GM12878 (cell line): Measurements from ENCODE around the gene ACTMAP. TPM values are rescaled to one million over a fixed set of nuclear protein-coding genes. Genes with fewer than 3 reads are reported as not detected.

Source experiments
- ATAC-seq: fragments of 200-7000 bp; cut with Tn5 transposase; 3 replicates; pipeline ENCODE4 v1.9.1; 2020; ENCODE audit warnings: mild to moderate bottlenecking, moderate library complexity
- BruUV-seq: library from RNA; stranded (reverse); fragments of 400-500 nt; replicated peaks from 2 replicates; lab custom pipeline; 2021; lab: Mats Ljungman, UMichigan
- CTCF ChIA-PET: fragments of 300-600 bp; sonication (Branson Sonifier 250); formaldehyde crosslinking; extraction: SDS; loops from one replicate; lab custom pipeline; 2021; ENCODE audit warnings: inconsistent platforms; lab: Yijun Ruan, JAX
- POLR2A ChIA-PET: fragments of 350-600 bp; formaldehyde crosslinking; extraction: SDS; loops from one replicate; lab custom pipeline; 2021; ENCODE audit warnings: inconsistent platforms; lab: Charles Lee
- RAD21 ChIA-PET: fragments of 300-600 bp; sonication (Branson Sonifier 250); formaldehyde crosslinking; loops from one replicate; lab custom pipeline; 2023; ENCODE audit warnings: antibody characterized with exemption; ENCODE audit not compliant: unreplicated experiment; lab: Charles Lee
- SMC1A ChIA-PET: fragments of 300-600 bp; sonication (Branson Sonifier 250); formaldehyde crosslinking; loops from one replicate; lab custom pipeline; 2023; ENCODE audit not compliant: unreplicated experiment, uncharacterized antibody; lab: Charles Lee
- DNase-seq: peaks from one replicate; pipeline ENCODE4 v3.0.0-alpha.2; 2011; ENCODE audit warnings: low read depth, low spot score
- FAIRE-seq: peaks from 3 replicates; lab custom pipeline; 2011; peaks lifted over from hg19 to GRCh38; lab: Jason Lieb, UNC
- H2AFZ ChIP-seq: 2 replicates; pipeline ENCODE4 v1.6.0; 2011; ENCODE audit warnings: low read depth, low read length, control low read depth; ENCODE audit not compliant: control insufficient read depth
- H3K27ac ChIP-seq: 2 replicates; pipeline ENCODE4 v1.5.1; 2011; ENCODE audit warnings: control low read depth; ENCODE audit not compliant: control insufficient read depth, insufficient read depth
- H3K27me3 ChIP-seq, 2 experiments: replicated peaks in 1 of 2; 2 replicates each; pipeline versions ENCODE4 v1.6.0 to v1.6.1; 2011; ENCODE audit warnings: low read length in 1 of 2; ENCODE audit not compliant: control insufficient read depth in 2 of 2, insufficient read depth in 2 of 2
- H3K36me3 ChIP-seq, 2 experiments: 2 replicates each; pipeline ENCODE4 v1.5.1; 2011; ENCODE audit warnings: low read length in 1 of 2; ENCODE audit not compliant: control insufficient read depth in 2 of 2, insufficient read depth in 2 of 2
- H3K4me1 ChIP-seq: 2 replicates; pipeline ENCODE4 v1.6.1; 2011; ENCODE audit warnings: mild to moderate bottlenecking, low read length, moderate library complexity, mixed read lengths; ENCODE audit not compliant: control insufficient read depth, insufficient read depth
- H3K4me2 ChIP-seq: 2 replicates; pipeline ENCODE4 v1.6.0; 2011; ENCODE audit warnings: control low read depth; ENCODE audit not compliant: control insufficient read depth, insufficient read depth
- H3K4me3 ChIP-seq: fragments of 200-600 bp; sonication (generic); 2 replicates; pipeline ENCODE4 v1.5.1; 2016
- H3K79me2 ChIP-seq: 2 replicates; pipeline ENCODE4 v1.6.0; 2011; ENCODE audit warnings: low read length; ENCODE audit not compliant: control insufficient read depth, insufficient read depth
- H3K9ac ChIP-seq: 2 replicates; pipeline ENCODE4 v1.8.0; 2011; ENCODE audit warnings: low read length, control low read depth, mixed read lengths; ENCODE audit not compliant: control insufficient read depth, insufficient read depth
- H3K9me3 ChIP-seq: replicated peaks from 3 replicates; pipeline ENCODE4 v1.5.1; 2011; ENCODE audit warnings: mild to moderate bottlenecking, low read length; ENCODE audit not compliant: control insufficient read depth, insufficient read depth
- H4K20me1 ChIP-seq: 2 replicates; pipeline ENCODE4 v1.6.0; 2011; ENCODE audit not compliant: control insufficient read depth, insufficient read depth
- CHD1 ChIP-seq: IDR thresholded peaks from 2 replicates; pipeline ENCODE4 v1.6.1; 2012; ENCODE audit warnings: low read depth, low read length, improper control_type of control experiment
- E2F4 ChIP-seq: IDR thresholded peaks from 2 replicates; pipeline ENCODE4 v1.6.1; 2012; ENCODE audit warnings: low read depth, low read length, improper control_type of control experiment
- IKZF1 ChIP-seq: fragments of 450-650 bp; conservative IDR thresholded peaks from 2 replicates; pipeline ENCODE4 v1.6.1; 2017; ENCODE audit warnings: antibody characterized with exemption, mild to moderate bottlenecking
- JUNB ChIP-seq: IDR thresholded peaks from 2 replicates; pipeline ENCODE4 v1.6.1; 2016; ENCODE audit warnings: antibody characterized with exemption, mild to moderate bottlenecking
- KLF5 ChIP-seq: fragments of 450-650 bp; IDR thresholded peaks from 2 replicates; pipeline ENCODE4 v1.6.1; 2014; ENCODE audit warnings: mild to moderate bottlenecking; ENCODE audit not compliant: partially characterized antibody
- LARP7 ChIP-seq: fragments of 450-650 bp; IDR thresholded peaks from 2 replicates; pipeline ENCODE4 v1.6.1; 2017; ENCODE audit warnings: mild to moderate bottlenecking
- MTA2 ChIP-seq: fragments of 450-650 bp; IDR thresholded peaks from 2 replicates; pipeline ENCODE4 v1.6.1; 2016; ENCODE audit warnings: low read depth, mild to moderate bottlenecking, moderate library complexity
- NFXL1 ChIP-seq: fragments of 450-650 bp; IDR thresholded peaks from 2 replicates; pipeline ENCODE4 v1.6.1; 2017; ENCODE audit warnings: antibody characterized with exemption, mild to moderate bottlenecking, borderline replicate concordance
- NR2C1 ChIP-seq: fragments of 450-650 bp; IDR thresholded peaks from 2 replicates; pipeline ENCODE4 v1.6.1; 2017; ENCODE audit warnings: antibody characterized with exemption, mild to moderate bottlenecking, moderate library complexity
- RAD21 ChIP-seq: IDR thresholded peaks from 2 replicates; pipeline ENCODE4 v1.6.1; 2011; ENCODE audit warnings: mild to moderate bottlenecking, low read depth, low read length, moderate library complexity; ENCODE audit not compliant: insufficient read depth
- RB1 ChIP-seq: fragments of 450-650 bp; formaldehyde crosslinking; IDR thresholded peaks from 2 replicates; pipeline ENCODE4 v1.6.1; 2017; ENCODE audit warnings: mild to moderate bottlenecking, borderline replicate concordance
- RFX5 ChIP-seq: IDR thresholded peaks from 2 replicates; pipeline ENCODE4 v1.6.1; 2011; ENCODE audit warnings: low read depth, low read length, improper control_type of control experiment
- SMAD5 ChIP-seq: IDR thresholded peaks from 2 replicates; pipeline ENCODE4 v1.6.1; 2016; ENCODE audit warnings: antibody characterized with exemption, low read depth
- SMARCA5 ChIP-seq: fragments of 450-650 bp; IDR thresholded peaks from 2 replicates; pipeline ENCODE4 v1.6.1; 2017; ENCODE audit warnings: mild to moderate bottlenecking
- SREBF1 ChIP-seq: IDR thresholded peaks from 2 replicates; pipeline ENCODE4 v1.6.1; 2012; ENCODE audit warnings: mild to moderate bottlenecking, low read length
- SREBF2 ChIP-seq: IDR thresholded peaks from 2 replicates; pipeline ENCODE4 v1.6.1; 2012; ENCODE audit warnings: mild to moderate bottlenecking, low read length
- WGBS: methylation state at CpG from one replicate; pipeline ENCODE4 v1.1.6; 2016; ENCODE audit warnings: low lambda C conversion rate; ENCODE audit not compliant: insufficient replicate concordance, insufficient coverage; ENCODE audit errors: missing lambda C conversion rate; 5-methylcytosine and 5-hydroxymethylcytosine counted together
- in situ Hi-C: fragments of 300-500 bp; cut with MboI; formaldehyde crosslinking; loops from 9 replicates; pipeline ENCODE4 v1.14.3; 2018; ENCODE audit warnings: mixed read lengths
- intact Hi-C: fragments of 100-400 bp; cut with micrococcal nuclease; formaldehyde crosslinking; loops from one replicate; pipeline ENCODE4 v1.14.2; 2022; ENCODE audit not compliant: unreplicated experiment
- polyA plus RNA-seq, 11 experiments: library from polyadenylated mRNA; depleted of rRNA in 4 of 11; unstranded in 6 of 11; stranded (reverse) in 5 of 11; fragments of >200 nt; fragmentation: Nextera tagmentation in 4 of 11; fragmentation: Illumina TruSeq in 1 of 11; extraction: Ambion mirVana in 4 of 11; extraction: Trizol in 1 of 11; gene quantifications; 1 replicate in 1 of 11; 2 replicates in 10 of 11; pipeline versions ENCODE4 v1.2.1 to v1.2.3, GENCODE V29; 2011 to 2016; ENCODE audit warnings: inconsistent platforms in 2 of 11, missing spikeins in 2 of 11, low read depth in 1 of 11
- total RNA-seq, 4 experiments: library from RNA; depleted of rRNA in 3 of 4; stranded (reverse); fragments of >200 nt in 3 of 4; fragmentation: Illumina TruSeq in 1 of 4; extraction: Trizol in 1 of 4; gene quantifications; 2 replicates each; pipeline versions ENCODE4 v1.2.1 to v1.2.3, GENCODE V29; 2013 to 2021
- TF ChIP-seq, protein P1 (sequence below): fragments of 450-650 bp; IDR thresholded peaks from 2 replicates; pipeline ENCODE4 v1.6.1; 2017; ENCODE audit warnings: mild to moderate bottlenecking

ACTMAP gene
- total and polyA plus RNA-seq, 10 of the 15 experiments (the other 5 are each of a cell fraction or from before 2014, with no cell fraction given), result 3.0 to 26.2 (median 11.1) TPM

DNA sequence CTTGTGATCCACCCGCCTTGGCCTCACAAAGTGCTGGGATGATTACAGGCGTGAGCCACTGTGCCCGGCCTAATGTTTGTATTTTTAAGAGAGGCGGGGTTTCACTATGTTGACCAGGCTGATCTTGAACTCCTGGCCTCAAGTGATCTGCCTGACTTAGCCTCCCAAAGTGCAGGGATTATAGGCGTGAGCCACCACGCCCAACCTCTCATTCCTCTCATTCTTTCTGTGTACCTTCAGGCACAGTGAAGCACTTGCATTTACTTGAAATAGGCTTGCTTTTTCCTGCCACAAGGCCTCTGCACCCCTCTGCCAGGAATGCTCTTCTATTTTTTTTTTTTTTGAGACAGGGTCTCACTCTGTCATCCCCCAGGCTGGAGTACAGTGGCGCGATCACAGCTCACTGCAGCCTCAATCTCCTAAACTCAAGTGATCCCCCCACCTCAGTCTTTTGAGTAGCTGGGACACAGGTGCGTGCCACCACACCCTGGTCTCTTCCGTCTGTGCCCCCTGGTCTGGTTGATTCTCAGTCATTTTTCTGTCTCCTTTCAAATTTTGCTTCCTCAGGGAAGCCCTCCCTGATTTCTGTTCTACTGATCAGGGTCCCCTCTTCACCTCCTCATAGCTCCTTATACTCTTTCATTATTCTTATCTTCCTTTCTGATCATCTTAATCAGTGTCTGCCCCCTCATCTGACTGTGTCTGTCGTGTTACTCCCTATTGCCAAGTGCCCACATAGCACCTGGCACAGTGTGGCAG lies 15.1 kb downstream of the ACTMAP start (continued):
- TF ChIP-seq RB1 (no peak), NFXL1 (no peak), RFX5 (no peak)
- TF ChIP-seq, protein P1, sequence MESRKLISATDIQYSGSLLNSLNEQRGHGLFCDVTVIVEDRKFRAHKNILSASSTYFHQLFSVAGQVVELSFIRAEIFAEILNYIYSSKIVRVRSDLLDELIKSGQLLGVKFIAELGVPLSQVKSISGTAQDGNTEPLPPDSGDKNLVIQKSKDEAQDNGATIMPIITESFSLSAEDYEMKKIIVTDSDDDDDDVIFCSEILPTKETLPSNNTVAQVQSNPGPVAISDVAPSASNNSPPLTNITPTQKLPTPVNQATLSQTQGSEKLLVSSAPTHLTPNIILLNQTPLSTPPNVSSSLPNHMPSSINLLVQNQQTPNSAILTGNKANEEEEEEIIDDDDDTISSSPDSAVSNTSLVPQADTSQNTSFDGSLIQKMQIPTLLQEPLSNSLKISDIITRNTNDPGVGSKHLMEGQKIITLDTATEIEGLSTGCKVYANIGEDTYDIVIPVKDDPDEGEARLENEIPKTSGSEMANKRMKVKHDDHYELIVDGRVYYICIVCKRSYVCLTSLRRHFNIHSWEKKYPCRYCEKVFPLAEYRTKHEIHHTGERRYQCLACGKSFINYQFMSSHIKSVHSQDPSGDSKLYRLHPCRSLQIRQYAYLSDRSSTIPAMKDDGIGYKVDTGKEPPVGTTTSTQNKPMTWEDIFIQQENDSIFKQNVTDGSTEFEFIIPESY, result no peak

DNA sequence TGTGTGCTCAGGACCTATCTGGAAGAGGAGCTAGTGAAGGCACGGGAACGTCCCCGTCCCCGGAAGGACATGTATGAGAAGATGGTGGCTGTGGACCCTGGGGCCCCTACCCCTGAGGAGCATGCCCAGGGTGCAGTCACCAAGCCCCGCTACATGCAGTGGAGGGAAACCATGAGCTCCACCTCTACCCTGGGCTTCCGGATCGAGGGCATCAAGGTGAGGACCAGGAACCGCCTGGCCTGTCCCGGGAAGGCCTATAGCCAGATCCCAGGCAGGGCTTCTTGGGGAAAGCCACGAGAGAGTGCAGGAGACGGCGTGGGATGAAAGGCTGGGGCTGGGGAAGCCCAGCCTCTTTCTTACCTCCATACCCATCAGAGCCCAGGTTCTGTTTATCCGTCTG lies 17.1 kb downstream of the ACTMAP start:
- peaks cover 1 to 3% of the 10 kb centered on the region in 2 experiments; a peak in 3 of 4 replicates for H3K36me3 ChIP-seq
- ChIA-PET CTCF (interaction anchor here (0.8 to 2.5 kb wide), 3 partner anchors 12 to 86 kb away, joined by 3 to 9 read pairs (median 3); no protein-coding TSS in a partner anchor), POLR2A (interaction anchor here (1.1 kb wide), 1 partner anchor 21 kb away, joined by 5 read pairs; no protein-coding TSS in a partner anchor), RAD21 (no interaction called here), SMC1A (no interaction called here)
- no peak overlapping the region for H3K4me3 ChIP-seq
- DNase-seq, result no peak
- no peaks in the 10 kb centered on the region for H3K79me2 ChIP-seq
- H3K9me3 ChIP-seq, result no peaks in the 10 kb centered on the region
- H3K4me1 ChIP-seq, result no peaks in the 10 kb centered on the region
- H3K9ac ChIP-seq, result no peak overlapping the region
- H3K27me3 ChIP-seq, result no peaks in the 10 kb centered on the region
- no peak overlapping the region for H3K27ac ChIP-seq
- BruUV-seq, result no TSS peak
- FAIRE-seq, result no peak
- intact Hi-C loops (no loop called here), in situ Hi-C loops (no loop called here)
- H4K20me1 ChIP-seq, result no peaks in the 10 kb centered on the region
- 89% methylated on average over 13 of the region's 13 CpGs for WGBS
- no peak for ATAC-seq
- no peak overlapping the region for H2AFZ ChIP-seq
- H3K4me2 ChIP-seq, result no peak overlapping the region
- TF ChIP-seq JUNB (no peak), LARP7 (no peak), SMARCA5 (no peak), E2F4 (no peak), SMAD5 (no peak), SREBF1 (no peak), SREBF2 (no peak), KLF5 (no peak), NR2C1 (no peak), CHD1 (no peak), MTA2 (no peak), RAD21 (no peak), IKZF1 (no peak)
